Tibial artery (tissue), 4 donors: ENCODE data around the gene RFNG.

Experiments
- DNase-seq, 2 donors: peaks; one replicate each; pipeline ENCODE4 v3.0.0-alpha.2; 2019
- H3K27ac ChIP-seq, 2 donors: fragments of 200-600 bp; sonication (generic) in 1 of 2; 1 replicate in 1 of 2; 2 replicates in 1 of 2; pipeline ENCODE4 v1.5.1; 2018 to 2019; ENCODE audit warnings: mild to moderate bottlenecking in 1 of 2
- H3K27me3 ChIP-seq, 2 donors: fragments of 200-600 bp; sonication (generic) in 1 of 2; one replicate each; pipeline versions ENCODE4 v1.5.1 to v1.6.0; 2016 to 2019
- H3K36me3 ChIP-seq, 3 donors: fragments of 200-600 bp; sonication (generic) in 2 of 3; one replicate each; pipeline ENCODE4 v1.5.1; 2016 to 2019; ENCODE audit warnings: mild to moderate bottlenecking in 2 of 3
- H3K4me1 ChIP-seq, 4 donors: fragments of 200-600 bp; sonication (generic) in 2 of 4; 1 replicate in 3 of 4; 2 replicates in 1 of 4; pipeline ENCODE4 v1.5.1; 2016 to 2019
- H3K4me3 ChIP-seq, 2 donors: fragments of 200-600 bp; sonication (generic) in 1 of 2; 1 replicate in 1 of 2; 2 replicates in 1 of 2; pipeline ENCODE4 v1.5.1; 2018 to 2019; ENCODE audit warnings: mild to moderate bottlenecking in 2 of 2
- H3K9me3 ChIP-seq, 3 donors: fragments of 200-600 bp; sonication (generic) in 1 of 3; one replicate each; pipeline ENCODE4 v1.5.1; 2016 to 2019
- intact Hi-C: fragments of 100-400 bp; cut with DNase I; formaldehyde crosslinking; loops from one replicate; pipeline ENCODE4 v1.15.0; 2023; ENCODE audit warnings: low total_unique reads
- TF ChIP-seq, protein P1 (sequence below), 2 experiments: fragments of 200-600 bp in 1 of 2; fragments of 450-650 bp in 1 of 2; IDR thresholded peaks; one replicate each; pipeline ENCODE4 v1.5.1; 2017 to 2019; ENCODE audit warnings: antibody characterized with exemption in 2 of 2, mild to moderate bottlenecking in 1 of 2, moderate library complexity in 1 of 2

The RFNG gene

DNA sequence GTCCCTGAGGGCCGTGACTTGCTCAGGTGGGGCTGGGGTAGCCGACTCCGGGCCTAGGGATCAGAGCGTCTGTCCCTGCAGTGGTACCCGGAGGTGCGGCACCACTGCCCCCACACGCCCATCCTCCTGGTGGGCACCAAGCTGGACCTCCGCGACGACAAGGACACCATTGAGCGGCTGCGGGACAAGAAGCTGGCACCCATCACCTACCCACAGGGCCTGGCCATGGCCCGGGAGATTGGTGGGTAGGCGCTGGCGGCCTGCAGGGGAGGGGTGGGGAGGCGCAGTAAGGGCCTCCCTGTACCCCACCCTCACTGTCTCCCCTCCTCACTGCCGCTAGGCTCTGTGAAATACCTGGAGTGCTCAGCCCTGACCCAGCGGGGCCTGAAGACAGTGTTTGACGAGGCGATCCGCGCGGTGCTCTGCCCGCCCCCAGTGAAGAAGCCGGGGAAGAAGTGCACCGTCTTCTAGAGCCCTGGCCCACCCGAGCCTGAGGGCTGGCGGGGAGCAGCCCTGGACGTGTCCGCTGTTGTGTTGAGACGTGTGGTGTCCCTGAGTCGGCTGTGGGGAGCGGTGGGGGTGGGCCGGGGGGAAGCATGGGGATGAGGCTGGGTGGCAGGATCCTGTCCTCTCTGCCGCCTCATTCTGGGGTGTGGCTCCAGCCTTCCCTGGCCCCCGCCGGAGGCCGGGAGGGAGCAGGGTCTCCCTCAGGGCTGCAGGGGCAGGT is 18.1 kb downstream of the RFNG start:
- H3K27me3 ChIP-seq, result peaks cover 0 to 41% of the 10 kb centered on the region in 2 donors
- no peaks in the 10 kb centered on the region for H3K9me3 ChIP-seq
- H3K4me1 ChIP-seq, result peaks cover 0 to 47% (median 36%) of the 10 kb centered on the region in 4 donors
- no peak overlapping the region for H3K27ac ChIP-seq
- H3K4me3 ChIP-seq, result no peak overlapping the region
- peaks cover 0 to 15% (median 13%) of the 10 kb centered on the region in 3 donors for H3K36me3 ChIP-seq
- intact Hi-C loops, result no loop called here
- no peak for DNase-seq
- TF ChIP-seq, protein P1, sequence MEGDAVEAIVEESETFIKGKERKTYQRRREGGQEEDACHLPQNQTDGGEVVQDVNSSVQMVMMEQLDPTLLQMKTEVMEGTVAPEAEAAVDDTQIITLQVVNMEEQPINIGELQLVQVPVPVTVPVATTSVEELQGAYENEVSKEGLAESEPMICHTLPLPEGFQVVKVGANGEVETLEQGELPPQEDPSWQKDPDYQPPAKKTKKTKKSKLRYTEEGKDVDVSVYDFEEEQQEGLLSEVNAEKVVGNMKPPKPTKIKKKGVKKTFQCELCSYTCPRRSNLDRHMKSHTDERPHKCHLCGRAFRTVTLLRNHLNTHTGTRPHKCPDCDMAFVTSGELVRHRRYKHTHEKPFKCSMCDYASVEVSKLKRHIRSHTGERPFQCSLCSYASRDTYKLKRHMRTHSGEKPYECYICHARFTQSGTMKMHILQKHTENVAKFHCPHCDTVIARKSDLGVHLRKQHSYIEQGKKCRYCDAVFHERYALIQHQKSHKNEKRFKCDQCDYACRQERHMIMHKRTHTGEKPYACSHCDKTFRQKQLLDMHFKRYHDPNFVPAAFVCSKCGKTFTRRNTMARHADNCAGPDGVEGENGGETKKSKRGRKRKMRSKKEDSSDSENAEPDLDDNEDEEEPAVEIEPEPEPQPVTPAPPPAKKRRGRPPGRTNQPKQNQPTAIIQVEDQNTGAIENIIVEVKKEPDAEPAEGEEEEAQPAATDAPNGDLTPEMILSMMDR (IDR thresholded peaks at IDR 0.05), result no peak

DNA sequence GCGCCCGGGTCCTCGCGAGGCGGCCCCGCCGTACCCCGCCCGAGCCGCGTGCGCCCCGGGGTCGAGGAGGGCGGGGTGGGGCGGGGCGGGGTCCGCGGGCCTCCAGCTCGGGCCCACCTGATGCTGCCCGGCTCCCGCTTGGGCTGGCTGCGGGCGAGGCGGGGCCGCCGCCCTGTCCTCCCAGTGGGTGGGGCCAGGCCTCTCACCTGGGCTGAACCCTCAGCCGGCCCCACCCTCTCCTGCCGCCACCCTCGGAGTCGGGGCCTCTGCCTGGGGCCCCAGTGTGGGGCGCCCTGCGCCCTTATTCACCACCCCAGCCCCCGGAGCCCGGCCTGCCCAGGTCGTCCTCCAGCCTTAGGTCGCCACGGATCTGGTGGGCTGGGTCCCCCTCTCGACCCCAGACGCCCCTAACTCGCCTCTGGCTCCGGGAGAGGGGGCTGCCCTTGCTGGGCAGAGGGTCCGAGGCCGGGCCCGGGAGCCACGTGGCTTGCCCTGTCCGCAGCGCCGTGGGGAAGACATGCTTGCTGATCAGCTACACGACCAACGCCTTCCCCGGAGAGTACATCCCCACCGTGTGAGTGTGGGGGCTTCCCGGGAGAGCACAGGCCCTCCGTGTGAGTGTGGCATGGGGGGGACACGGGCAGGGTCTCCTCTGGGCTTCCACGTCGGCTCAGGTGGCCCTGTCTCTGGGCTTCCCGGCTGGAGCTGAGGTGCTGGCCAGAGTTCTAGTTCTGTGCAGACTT is 19.6 kb downstream of the RFNG start:
- H3K4me3 ChIP-seq, result peak overlapping the region; percentile 16 to 33

DNA sequence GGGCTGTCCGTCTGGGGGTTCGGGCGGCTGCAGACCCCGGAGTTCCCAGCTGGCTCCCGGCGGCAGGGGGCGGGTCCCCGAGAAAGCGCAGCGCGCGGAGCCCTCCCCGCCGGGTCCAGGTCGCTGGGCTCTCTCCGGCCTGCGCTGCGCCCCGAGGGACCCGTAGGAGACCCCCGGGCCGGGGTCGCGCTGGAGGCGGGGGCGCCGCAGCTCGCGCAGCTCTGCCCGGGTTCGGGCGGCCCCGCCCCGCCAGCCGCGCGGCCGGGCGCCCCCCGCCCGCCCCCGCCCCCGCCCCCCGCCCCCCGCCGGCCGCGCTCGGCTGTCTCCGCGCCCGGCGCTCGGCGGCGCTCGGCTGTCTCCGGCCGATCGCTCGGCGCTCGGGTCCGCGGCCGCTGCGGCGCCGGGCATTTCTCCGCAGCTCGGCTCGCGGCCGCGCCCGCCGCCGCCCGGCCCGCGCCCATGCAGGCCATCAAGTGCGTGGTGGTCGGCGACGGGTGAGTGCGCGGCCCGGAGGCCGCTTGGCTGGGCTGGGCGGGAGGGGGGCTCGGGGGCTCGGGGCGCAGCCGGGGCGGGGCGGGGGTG is 20.2 kb downstream of the RFNG start, which contains the start of gene RAC3:
RAC3 (plus strand) TSS at position 376 of the 582 bp plus-strand sequence; CDS start at position 460, 84 bp downstream.
- H3K9me3 ChIP-seq, result no peaks in the 10 kb centered on the region
- H3K36me3 ChIP-seq, result peaks cover 0 to 17% (median 13%) of the 10 kb centered on the region in 3 donors
- intact Hi-C loops, result loop anchor here (2.0 kb wide), 1 partner anchor 121 kb away; no protein-coding TSS in a partner anchor
- peaks cover 0 to 35% (median 27%) of the 10 kb centered on the region in 4 donors for H3K4me1 ChIP-seq
- TF ChIP-seq, protein P1 (IDR thresholded peaks at IDR 0.05), result no peak
- H3K4me3 ChIP-seq, result peak within 1 kb of the TSS; percentile 43 to 53
- H3K27ac ChIP-seq, result peak within 1 kb of the TSS in 1 of 2 donors; percentile 4
- H3K27me3 ChIP-seq, result peaks cover 0 to 53% of the 10 kb centered on the region in 2 donors
- DNase-seq, result no peak

More for the DNA sequence above, 19.6 kb downstream of the RFNG start:
- H3K36me3 ChIP-seq, result peaks cover 0 to 17% (median 13%) of the 10 kb centered on the region in 3 donors
- H3K27me3 ChIP-seq, result peaks cover 0 to 52% of the 10 kb centered on the region in 2 donors
- DNase-seq, result no peak
- H3K4me1 ChIP-seq, result peaks cover 0 to 42% (median 33%) of the 10 kb centered on the region in 4 donors
- intact Hi-C loops, result loop anchor here (2.0 kb wide), 1 partner anchor 121 kb away; no protein-coding TSS in a partner anchor
- H3K27ac ChIP-seq, result no peak overlapping the region
- TF ChIP-seq, protein P1 (IDR thresholded peaks at IDR 0.05), result no peak
- H3K9me3 ChIP-seq, result no peaks in the 10 kb centered on the region

DNA sequence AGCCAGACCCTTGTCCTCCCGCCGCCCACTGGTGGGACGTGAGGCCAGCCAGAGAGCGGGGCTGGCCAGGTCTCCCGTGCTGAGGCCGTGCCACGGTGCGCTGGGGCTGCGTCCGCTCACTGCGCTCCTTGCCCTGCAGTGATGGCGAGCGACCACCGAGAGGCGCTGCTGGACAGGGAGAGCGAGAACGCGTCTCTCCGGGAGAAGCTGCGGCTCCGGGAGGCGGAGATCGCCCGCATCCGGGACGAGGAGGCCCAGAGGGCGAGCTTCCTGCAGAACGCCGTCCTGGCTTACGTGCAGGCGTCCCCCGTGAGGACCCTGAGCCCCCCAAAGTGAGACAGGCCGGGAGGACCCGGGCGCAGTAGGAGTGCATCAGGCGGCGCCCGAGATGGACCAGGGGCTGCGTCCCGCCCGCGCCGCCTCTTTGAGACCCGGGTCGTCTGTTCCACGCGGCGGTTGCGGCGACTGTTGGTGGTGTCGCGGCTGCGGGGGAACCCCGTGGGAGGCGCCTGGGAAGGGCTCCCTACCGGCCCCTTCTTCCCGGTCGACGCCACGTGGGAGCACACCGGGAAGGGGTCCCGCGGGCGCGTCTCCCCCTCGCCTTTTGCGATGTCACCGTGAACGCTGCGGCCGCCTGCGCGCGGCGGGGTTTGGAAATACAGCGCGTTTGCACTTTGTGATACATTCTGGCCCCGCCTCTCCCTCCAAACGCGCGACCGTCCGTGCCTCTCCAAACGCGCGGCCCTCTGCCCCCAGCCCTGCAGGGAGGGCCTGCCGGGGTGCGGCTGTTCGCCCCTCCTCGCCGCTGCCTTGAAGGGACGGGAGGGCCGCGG is 20.9 kb downstream of the RFNG start:
- Histone ChIP-seq H3K4me1 (peaks cover 0 to 28% (median 21%) of the 10 kb centered on the region in 4 donors), H3K27ac (peak overlapping the region in 1 of 2 donors; percentile 4), H3K36me3 (peaks cover 0 to 12% (median 9%) of the 10 kb centered on the region in 3 donors), H3K4me3 (peak overlapping the region; percentile 43 to 53), H3K27me3 (peaks cover 0 to 53% of the 10 kb centered on the region in 2 donors), H3K9me3 (no peaks in the 10 kb centered on the region)
- TF ChIP-seq, protein P1 (IDR thresholded peaks at IDR 0.05), result peak; percentile 94 to 96
- DNase-seq, result peak; percentile 68 to 89
- intact Hi-C loops, result loop anchor here (2.0 kb wide), 1 partner anchor 122 kb away; no protein-coding TSS in a partner anchor
